HepG2 (cell line): ENCODE results near the gene FUT3. TPM values are rescaled to one million over a fixed set of nuclear protein-coding genes. Genes with fewer than 3 reads are reported as not detected.
A peak's percentile ranks its signal among the peaks of the same experiment; 100 is the strongest.

Experiments
- ARNT2 ChIP-seq: sonication (generic); formaldehyde crosslinking; IDR thresholded peaks from 2 replicates; pipeline ENCODE4 v1.8.0; 2022; ENCODE audit warnings: mild to moderate bottlenecking, low read depth, missing genetic modification reagents, moderate library complexity
- ELF1 ChIP-seq: sonication (generic); formaldehyde crosslinking; IDR thresholded peaks from 2 replicates; pipeline ENCODE4 v1.4.0; 2020; ENCODE audit warnings: missing genetic modification reagents
- ESRRA ChIP-seq: sonication (generic); formaldehyde crosslinking; IDR thresholded peaks from 2 replicates; pipeline ENCODE4 v1.5.1; 2020; ENCODE audit warnings: mild to moderate bottlenecking, low read depth, missing genetic modification reagents
- ETV6 ChIP-seq: sonication (generic); formaldehyde crosslinking; conservative IDR thresholded peaks from 2 replicates; pipeline ENCODE4 v1.4.0; 2020; ENCODE audit warnings: missing genetic modification reagents
- FOXC1 ChIP-seq: sonication (generic); formaldehyde crosslinking; IDR thresholded peaks from 2 replicates; pipeline ENCODE4 v1.8.0; 2022; ENCODE audit warnings: mild to moderate bottlenecking, missing genetic modification reagents, borderline replicate concordance
- GTF3A ChIP-seq: sonication (generic); formaldehyde crosslinking; conservative IDR thresholded peaks from 2 replicates; pipeline ENCODE4 v1.4.0; 2020; ENCODE audit warnings: mild to moderate bottlenecking, missing genetic modification reagents
- HES4 ChIP-seq: sonication (generic); formaldehyde crosslinking; IDR thresholded peaks from 2 replicates; pipeline ENCODE4 v1.9.0; 2021; ENCODE audit warnings: mild to moderate bottlenecking, missing genetic modification reagents, borderline replicate concordance
- HIVEP1 ChIP-seq: sonication (generic); formaldehyde crosslinking; IDR thresholded peaks from 2 replicates; pipeline ENCODE4 v1.4.0; 2020; ENCODE audit warnings: mild to moderate bottlenecking, missing genetic modification reagents
- KLF6 ChIP-seq: IDR thresholded peaks from 2 replicates; pipeline ENCODE4 v1.8.0; 2016; ENCODE audit warnings: missing biosample characterization, missing genetic modification reagents
- NCOA1 ChIP-seq: sonication (generic); formaldehyde crosslinking; IDR thresholded peaks from 2 replicates; pipeline ENCODE4 v1.9.0; 2021; ENCODE audit warnings: missing genetic modification reagents
- NCOR1 ChIP-seq: fragments of 200-600 bp; sonication (generic); IDR thresholded peaks from 2 replicates; pipeline ENCODE4 v1.7.0; 2017; ENCODE audit warnings: antibody characterized with exemption, low read length, borderline replicate concordance
- PAX8 ChIP-seq: sonication (generic); formaldehyde crosslinking; IDR thresholded peaks from 2 replicates; pipeline ENCODE4 v1.8.0; 2022; ENCODE audit warnings: mild to moderate bottlenecking, missing genetic modification reagents, borderline replicate concordance
- PHF20 ChIP-seq: sonication (generic); formaldehyde crosslinking; IDR thresholded peaks from 2 replicates; pipeline ENCODE4 v1.5.0; 2020; ENCODE audit warnings: mild to moderate bottlenecking, missing genetic modification reagents
- POLR2A ChIP-seq, 2 experiments: IDR thresholded peaks; 2 replicates each; pipeline ENCODE4 v1.6.1; 2011; ENCODE audit warnings: low read depth in 2 of 2, low read length in 2 of 2, mild to moderate bottlenecking in 1 of 2, moderate library complexity in 1 of 2; ENCODE audit not compliant: insufficient read depth in 1 of 2
- PRDM4 ChIP-seq: sonication (generic); formaldehyde crosslinking; IDR thresholded peaks from 2 replicates; pipeline ENCODE4 v1.9.0; 2021; ENCODE audit warnings: missing genetic modification reagents, borderline replicate concordance
- SMARCC2 ChIP-seq: fragments of 450-650 bp; IDR thresholded peaks from 2 replicates; pipeline ENCODE4 v1.6.1; 2017; ENCODE audit warnings: antibody characterized with exemption, mild to moderate bottlenecking
- SOX13 ChIP-seq, 3 experiments: fragments of 450-650 bp in 1 of 3; sonication (generic) in 1 of 3; formaldehyde crosslinking in 1 of 3; IDR thresholded peaks in 2 of 3; conservative IDR thresholded peaks in 1 of 3; 2 replicates each; pipeline versions ENCODE4 v1.5.0 to v1.6.1; 2016 to 2020; ENCODE audit warnings: antibody characterized with exemption in 1 of 3, mild to moderate bottlenecking in 1 of 3, missing compliant biosample characterization in 1 of 3, missing genetic modification reagents in 1 of 3, moderate library complexity in 1 of 3
- TFDP2 ChIP-seq: sonication (generic); formaldehyde crosslinking; IDR thresholded peaks from 2 replicates; pipeline ENCODE4 v1.4.0; 2020; ENCODE audit warnings: missing genetic modification reagents
- THRA ChIP-seq: sonication (generic); formaldehyde crosslinking; IDR thresholded peaks from 2 replicates; pipeline ENCODE4 v1.4.0; 2020; ENCODE audit warnings: missing genetic modification reagents, borderline replicate concordance
- XBP1 ChIP-seq: sonication (generic); formaldehyde crosslinking; IDR thresholded peaks from 2 replicates; pipeline ENCODE4 v1.5.0; 2020; ENCODE audit warnings: missing genetic modification reagents
- ZEB1 ChIP-seq: IDR thresholded peaks from 2 replicates; pipeline ENCODE4 v1.6.1; 2012; ENCODE audit warnings: mild to moderate bottlenecking, low read depth, inconsistent platforms; ENCODE audit not compliant: insufficient replicate concordance
- ZNF30 ChIP-seq: sonication (generic); formaldehyde crosslinking; IDR thresholded peaks from 2 replicates; pipeline ENCODE4 v1.5.0; 2020; ENCODE audit warnings: mild to moderate bottlenecking, missing genetic modification reagents
- polyA plus RNA-seq, 8 experiments: library from polyadenylated mRNA; depleted of rRNA in 3 of 8; stranded (reverse) in 7 of 8; unstranded in 1 of 8; fragments of >200 nt; fragmentation: Illumina TruSeq in 4 of 8; extraction: Trizol in 4 of 8; gene quantifications; 2 replicates each; pipeline versions ENCODE4 v1.2.1 to v1.2.3, GENCODE V29; 2011 to 2016; ENCODE audit warnings: low read depth in 4 of 8, missing spikeins in 1 of 8, mixed read lengths in 1 of 8; ENCODE audit not compliant: insufficient read depth in 1 of 8
- total RNA-seq, 5 experiments: library from RNA; depleted of rRNA; stranded (reverse); fragments of >200 nt; fragmentation: Illumina TruSeq; extraction: Trizol; gene quantifications; 2 replicates each; pipeline ENCODE4 v1.2.3, GENCODE V29; 2016; ENCODE audit warnings: low read depth in 1 of 5
- TF ChIP-seq, protein P1 (sequence below): sonication (generic); formaldehyde crosslinking; IDR thresholded peaks from 2 replicates; pipeline ENCODE4 v1.4.0; 2020; ENCODE audit warnings: missing genetic modification reagents, mild to moderate bottlenecking, borderline replicate concordance

Gene FUT3
- total and polyA plus RNA-seq, 2 of the 13 experiments (the other 11 are each of a cell fraction or from before 2014, with no cell fraction given) = 0.53 to 1.1 TPM

GRCh38 chr19:5880604-5881078 lies 29.4 kb upstream of the FUT3 start (continued):
- peak; percentile 40; the same call in 1 of the 2 replicates for TF ChIP-seq ESRRA
- peak in 1 of 2 experiments; percentile 51; a peak in 1 of 4 replicates for TF ChIP-seq POLR2A (IDR thresholded peaks at IDR 0.05; ENCODE audit: insufficient read depth in 1 of 2, low read depth in 2 of 2, low read length in 2 of 2)
- peak; percentile 71; the same call in 1 of the 2 replicates for TF ChIP-seq ARNT2 (CRISPR knock-in tag)
- no peak for TF ChIP-seq PHF20 (CRISPR knock-in tag)
- peak; percentile 68 for TF ChIP-seq TFDP2 (CRISPR knock-in tag)
- no peak for TF ChIP-seq ZNF30
- 0 out of 2 replicates have a peak, but pooled peaks have one; percentile 26 for TF ChIP-seq KLF6
- TF ChIP-seq THRA (CRISPR knock-in tag) = peak; percentile 59; the same call in 1 of the 2 replicates
- TF ChIP-seq PAX8 (CRISPR knock-in tag) = no peak
- no peak for TF ChIP-seq XBP1 (CRISPR knock-in tag)
- peak; percentile 59; the same call in 1 of the 2 replicates for TF ChIP-seq SOX13 (IDR thresholded peaks at IDR 0.05)
- peak in 1 of 2 experiments; percentile 87; a peak in 2 of 4 replicates for TF ChIP-seq SOX13 (CRISPR knock-in tag; conservative IDR thresholded peaks at IDR 0.05 in 1 of 2, IDR thresholded peaks at IDR 0.05 in 1 of 2)
- TF ChIP-seq NCOR1 = peak; percentile 77; the same call in 1 of the 2 replicates
- TF ChIP-seq ELF1 (CRISPR knock-in tag) = 0 out of 2 replicates have a peak, but pooled peaks have one; percentile 21
- peak; percentile 77 for TF ChIP-seq HIVEP1 (CRISPR knock-in tag)
- TF ChIP-seq NCOA1 (CRISPR knock-in tag) = peak; percentile 88; the same call in 1 of the 2 replicates
- no peak for TF ChIP-seq ETV6 (CRISPR knock-in tag)
- 0 out of 2 replicates have a peak, but pooled peaks have one; percentile 37 for TF ChIP-seq FOXC1 (CRISPR knock-in tag)
- TF ChIP-seq ZEB1 = peak; percentile 56
- no peak for TF ChIP-seq PRDM4
- no peak for TF ChIP-seq GTF3A (CRISPR knock-in tag)
- no peak for TF ChIP-seq HES4 (CRISPR knock-in tag)
- no peak for TF ChIP-seq SMARCC2
- TF ChIP-seq, protein P1, sequence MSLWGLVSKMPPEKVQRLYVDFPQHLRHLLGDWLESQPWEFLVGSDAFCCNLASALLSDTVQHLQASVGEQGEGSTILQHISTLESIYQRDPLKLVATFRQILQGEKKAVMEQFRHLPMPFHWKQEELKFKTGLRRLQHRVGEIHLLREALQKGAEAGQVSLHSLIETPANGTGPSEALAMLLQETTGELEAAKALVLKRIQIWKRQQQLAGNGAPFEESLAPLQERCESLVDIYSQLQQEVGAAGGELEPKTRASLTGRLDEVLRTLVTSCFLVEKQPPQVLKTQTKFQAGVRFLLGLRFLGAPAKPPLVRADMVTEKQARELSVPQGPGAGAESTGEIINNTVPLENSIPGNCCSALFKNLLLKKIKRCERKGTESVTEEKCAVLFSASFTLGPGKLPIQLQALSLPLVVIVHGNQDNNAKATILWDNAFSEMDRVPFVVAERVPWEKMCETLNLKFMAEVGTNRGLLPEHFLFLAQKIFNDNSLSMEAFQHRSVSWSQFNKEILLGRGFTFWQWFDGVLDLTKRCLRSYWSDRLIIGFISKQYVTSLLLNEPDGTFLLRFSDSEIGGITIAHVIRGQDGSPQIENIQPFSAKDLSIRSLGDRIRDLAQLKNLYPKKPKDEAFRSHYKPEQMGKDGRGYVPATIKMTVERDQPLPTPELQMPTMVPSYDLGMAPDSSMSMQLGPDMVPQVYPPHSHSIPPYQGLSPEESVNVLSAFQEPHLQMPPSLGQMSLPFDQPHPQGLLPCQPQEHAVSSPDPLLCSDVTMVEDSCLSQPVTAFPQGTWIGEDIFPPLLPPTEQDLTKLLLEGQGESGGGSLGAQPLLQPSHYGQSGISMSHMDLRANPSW (CRISPR knock-in tag) = no peak
